Activated CD8-positive, alpha-beta memory T cell treated with anti-CD3 and anti-CD28 coated beads for 1 hour (primary cell): ENCODE results near the gene MSLN.
"Not testable (repeated sequence)": the region's sequence is repeated elsewhere in the genome, so short reads cannot be mapped to it uniquely, and the experiment has no call there.

Experiments
- DNase-seq, 2 donors: peaks; one replicate each; pipeline ENCODE4 v3.0.0-alpha.2; 2020; ENCODE audit warnings: low read depth in 1 of 2; ENCODE audit errors: extremely low read depth in 1 of 2

Gene MSLN

DNA sequence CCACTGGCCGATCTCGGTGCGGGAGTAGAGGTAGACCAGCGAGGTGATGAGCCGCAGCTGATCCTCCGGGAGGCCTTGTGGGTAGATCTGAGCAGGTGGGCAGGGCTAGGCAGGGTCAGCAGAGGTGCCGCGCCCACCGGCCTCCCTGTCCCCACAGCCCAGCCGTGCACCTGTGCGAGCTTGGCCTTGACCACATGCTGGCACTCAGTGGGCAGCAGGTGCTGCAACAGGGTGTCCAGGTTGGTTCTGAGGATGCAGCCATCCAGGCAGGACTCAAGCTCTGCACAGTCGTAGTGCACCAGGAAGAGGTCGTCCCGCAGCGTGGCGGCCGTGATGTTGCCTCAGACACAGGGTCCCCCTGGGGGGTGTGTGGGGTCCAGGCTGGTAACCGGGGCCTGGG, 12.4 kb downstream of the MSLN start:
- no peak for DNase-seq

DNA sequence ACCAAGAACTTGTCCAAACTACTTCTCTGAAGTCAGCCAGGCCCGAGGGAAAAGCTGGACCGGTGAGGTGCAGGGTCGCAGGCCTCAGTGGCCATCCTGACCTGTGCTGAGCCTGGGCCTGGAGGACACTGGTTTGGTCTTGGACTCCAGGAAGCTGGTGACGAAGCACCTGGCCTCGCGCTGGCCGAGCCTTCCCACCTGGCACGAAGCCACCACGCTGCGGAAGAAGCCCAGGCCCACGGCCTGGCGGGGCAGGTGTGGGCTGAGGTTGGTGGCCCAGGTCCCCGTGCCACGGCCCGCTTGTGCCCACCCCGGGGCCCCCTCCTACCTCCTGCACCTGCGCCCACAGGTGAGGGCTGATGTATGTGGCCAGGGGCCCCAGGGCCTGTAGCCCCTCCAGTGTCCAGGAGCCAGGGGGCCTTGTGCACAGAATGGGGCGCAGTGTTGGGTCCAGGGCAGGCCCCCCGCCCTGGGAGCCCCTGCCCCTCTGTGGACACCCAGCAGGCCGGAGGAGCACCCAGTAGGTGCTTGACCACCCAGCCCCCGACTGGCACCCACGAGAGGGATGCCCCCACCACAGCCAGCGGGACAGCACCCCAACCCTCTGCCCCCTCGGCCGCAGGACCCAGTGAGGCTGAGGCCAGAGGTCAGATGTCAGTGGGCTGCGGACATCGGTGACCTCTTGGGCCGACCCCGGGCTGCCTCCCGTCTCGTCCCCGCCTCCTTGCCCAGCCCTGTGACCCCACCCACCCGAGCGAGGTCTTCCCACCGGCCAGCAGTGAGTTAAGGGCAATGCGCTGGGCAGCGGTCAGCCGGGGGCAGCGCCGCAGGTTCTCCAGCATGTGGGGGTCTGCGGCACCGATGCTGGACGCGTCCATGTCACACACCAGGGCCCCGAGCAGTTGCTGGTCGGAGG, 13.8 kb downstream of the MSLN start:
- DNase-seq = no peak

DNA sequence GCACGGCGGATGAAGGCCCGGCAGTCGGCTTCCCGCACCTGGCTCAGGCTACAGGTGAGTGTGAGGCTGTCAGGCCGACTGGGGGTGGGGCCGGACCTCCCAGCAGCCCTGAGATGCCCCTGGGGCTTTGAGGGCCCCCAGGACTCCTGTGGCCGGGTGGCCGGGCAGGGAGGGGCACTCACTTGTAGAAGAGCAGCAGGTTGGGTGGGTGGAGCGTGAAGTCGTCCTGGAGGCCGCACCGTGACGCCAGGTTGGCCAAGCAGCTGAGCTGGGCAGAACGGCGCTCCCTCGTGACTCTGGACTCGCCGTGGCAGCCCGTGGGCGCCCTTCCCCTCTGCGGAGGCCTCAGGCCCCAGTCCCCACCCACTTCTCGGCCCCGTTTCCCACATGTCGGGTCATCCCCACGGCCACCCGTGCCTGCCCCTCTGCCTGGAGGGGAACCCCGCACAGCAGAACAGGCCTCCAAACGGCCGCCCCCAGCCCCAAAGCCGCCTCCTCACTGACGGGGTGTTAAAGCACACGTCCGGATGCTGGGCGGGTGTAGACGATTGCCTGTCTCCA, 14.8 kb downstream of the MSLN start:
- DNase-seq = no peak

DNA sequence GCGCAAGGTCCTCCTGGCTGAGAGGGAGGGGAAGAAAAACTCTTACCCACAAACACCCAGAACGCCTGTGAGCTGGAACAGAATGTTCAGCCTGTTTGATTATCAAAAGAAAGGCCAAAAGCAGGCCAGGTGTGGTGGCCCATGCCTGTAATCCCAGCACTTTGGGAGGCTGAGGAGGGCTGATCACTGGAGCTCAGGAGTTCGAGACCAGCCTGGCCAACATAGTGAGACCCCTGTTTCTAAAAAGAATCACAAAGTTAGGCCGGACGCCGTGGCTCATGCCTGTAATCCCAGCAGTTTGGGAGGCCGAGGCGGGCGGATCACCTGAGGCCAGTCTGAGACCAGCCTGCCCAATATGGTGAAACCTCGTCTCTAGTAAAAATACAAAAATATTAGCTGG, 15.8 kb downstream of the MSLN start:
- not testable (repeated sequence) for DNase-seq

DNA sequence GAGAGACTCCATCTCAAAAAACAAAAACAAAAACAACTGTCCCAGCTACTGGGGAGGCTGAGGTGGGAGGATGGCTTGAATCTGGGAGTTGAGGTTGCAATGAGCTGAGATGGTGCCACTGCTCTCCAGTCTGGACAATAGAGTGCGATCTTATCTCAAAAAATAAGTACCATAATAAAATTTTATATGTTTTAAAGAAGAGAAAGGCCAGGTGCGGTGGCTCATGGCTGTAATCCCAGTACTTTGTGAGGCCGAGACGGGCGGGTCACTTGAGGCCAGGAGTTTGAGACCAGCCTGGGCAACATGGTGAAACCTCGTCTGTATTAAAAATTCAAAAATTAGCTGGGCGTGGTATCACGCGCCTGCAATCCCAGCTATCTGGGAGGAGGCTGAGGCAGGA, 16.3 kb downstream of the MSLN start:
- no peak for DNase-seq

DNA sequence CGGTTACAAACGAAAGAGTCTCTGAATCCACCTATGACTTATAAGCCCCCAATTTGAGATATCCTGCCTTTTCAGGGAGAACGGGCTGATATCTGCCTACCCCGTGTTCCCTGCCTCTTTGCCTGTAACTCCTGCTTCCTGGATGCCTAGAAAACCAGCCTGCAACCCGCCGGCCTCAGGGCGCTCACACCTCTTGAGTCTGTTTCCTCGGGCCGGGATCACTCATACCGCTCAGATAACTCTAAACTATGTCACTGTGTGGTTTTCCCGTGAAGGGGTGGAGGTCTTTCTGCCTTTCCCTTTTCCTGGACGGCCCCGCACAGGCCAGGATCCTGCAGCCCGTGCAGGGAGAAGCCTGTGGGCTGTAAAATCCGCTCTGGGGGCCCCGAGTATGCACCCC, 17.3 kb downstream of the MSLN start:
- no peak for DNase-seq

DNA sequence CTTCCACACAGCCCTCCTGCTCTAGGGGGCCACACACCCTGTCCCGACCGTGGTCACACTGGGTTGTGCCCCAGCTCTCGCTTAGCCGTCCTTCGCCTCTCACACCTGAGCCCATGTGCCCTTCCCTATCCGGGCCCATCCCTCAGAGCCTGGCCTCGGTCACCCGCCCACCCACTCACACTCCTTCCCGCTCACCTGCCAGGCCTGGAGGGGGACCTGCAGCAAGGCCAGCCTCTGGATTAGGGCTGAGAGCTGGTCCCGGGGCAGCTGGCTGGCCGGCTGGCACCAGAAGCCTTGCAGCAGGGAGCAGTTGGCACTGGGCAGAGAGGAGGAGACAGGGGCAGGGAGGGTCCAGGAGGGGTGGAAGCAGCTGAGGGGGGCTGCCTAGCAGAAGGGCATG, 17.9 kb downstream of the MSLN start:
- DNase-seq = no peak

DNA sequence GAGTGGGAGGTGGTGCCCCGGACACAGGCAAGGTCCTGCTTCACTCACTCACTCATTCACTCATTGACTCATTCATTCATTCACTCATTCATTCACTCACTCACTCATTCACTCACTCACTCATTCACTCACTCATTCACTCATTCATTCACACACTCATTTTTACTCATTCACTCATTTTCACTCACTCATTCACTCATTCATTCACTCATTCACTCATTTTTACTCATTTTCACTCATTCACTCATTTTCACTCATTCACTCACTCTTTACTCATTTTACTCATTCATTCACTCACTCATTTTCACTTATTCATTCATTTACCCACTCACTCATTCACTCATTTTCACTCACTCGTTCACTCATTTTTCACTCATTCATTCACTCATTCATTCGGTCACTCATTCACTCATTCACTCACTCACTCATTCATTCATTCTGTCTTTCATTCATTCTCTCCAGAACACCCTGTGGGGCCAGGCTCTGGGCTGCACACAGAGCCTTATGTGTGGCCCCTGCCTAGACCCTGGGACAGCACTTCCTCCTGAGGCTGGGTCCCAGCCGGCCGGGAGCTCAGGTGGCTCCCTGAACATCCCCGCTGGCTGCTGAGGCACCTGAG, 18.5 kb downstream of the MSLN start:
- DNase-seq = no peak

DNA sequence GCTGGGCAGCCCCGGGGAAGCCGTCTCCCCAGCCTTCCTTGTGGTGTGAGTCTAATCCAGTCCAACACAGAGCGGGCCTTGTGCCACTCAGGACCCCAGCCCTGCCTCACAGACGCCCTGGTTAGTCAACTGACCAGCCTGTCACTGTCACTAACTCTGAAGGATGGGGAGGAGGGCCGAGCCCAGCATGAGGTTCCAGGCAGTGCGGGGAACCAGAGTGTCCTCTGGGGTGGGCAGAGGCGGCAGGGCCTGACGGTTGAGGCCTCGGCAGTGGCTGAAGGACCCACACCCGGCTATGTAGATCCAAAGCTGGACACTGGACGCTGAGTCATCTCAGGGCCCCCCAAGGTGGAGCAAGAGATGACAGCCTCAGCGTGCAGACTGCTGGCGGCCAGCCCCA, 19.0 kb downstream of the MSLN start:
- no peak for DNase-seq

DNA sequence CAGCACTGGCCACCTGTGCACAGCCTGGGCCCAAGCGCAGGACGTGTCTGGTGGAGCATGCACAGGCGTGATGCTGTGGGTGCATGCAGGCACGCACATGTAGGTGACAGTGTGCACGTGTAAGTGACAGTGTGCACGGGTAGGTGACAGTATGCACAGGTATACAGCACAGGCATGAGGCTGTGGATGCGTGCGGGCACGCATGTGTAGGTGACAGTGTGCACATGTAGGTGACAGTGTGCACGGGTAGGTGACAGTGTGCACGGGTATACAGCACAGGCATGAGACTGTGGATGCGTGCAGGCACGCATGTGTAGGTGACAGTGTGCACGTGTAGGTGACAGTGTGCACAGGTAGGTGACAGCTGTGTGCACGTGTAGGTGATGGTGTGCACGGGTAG, 19.8 kb downstream of the MSLN start:
- no peak for DNase-seq

DNA sequence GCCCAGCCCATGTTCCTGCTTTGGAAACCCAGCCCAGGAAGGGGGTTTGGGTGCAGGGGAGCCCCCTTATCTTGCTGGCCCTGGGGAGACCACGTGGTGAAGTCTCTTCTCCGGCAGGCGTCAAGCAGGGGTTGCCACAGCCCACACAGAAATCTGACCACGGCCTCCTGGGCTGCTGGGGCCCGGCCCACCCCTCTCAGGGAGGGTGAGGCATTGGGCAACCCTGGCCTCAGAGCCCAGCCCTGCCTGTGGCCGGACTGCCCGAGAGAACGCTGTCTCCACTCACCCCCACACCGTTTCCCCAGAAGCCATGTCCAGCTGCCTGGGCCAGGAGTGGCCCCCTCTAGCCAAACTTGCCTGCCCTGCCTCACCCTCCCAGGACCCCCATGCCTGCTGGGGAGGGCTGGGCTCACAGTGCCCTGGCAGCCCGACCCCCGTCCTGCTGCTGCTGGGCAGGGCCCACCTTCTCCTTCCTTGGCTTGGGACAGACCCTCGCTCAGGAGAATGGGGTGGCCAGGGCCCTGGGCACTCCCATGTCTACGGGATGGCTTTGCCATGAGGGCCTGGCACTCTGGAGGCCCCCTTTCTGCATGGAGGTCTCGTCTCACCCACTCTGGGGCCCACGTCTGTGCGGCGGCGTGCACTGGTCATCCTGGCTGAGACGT, 20.9 kb downstream of the MSLN start:
- DNase-seq = no peak

DNA sequence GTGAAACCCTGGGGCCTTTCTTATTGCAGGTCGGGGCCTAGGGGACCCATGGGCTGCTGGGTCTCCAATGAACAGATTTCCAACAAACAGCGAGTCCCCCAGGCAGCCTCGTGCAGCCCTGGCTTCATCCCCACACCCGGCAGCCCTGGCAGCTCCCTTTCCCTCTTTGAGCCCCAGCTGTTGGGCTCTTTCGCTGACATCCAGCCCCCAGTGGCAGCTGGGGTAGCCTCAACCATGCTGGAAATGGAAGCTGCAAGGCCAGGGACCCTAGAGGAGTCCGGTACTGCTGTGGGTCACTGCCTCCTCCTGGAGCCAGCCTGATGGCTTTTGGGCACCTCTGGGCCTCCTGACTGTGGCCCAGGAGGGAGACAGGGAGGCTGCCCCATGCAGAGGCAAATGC, 21.7 kb downstream of the MSLN start:
- DNase-seq = no peak

DNA sequence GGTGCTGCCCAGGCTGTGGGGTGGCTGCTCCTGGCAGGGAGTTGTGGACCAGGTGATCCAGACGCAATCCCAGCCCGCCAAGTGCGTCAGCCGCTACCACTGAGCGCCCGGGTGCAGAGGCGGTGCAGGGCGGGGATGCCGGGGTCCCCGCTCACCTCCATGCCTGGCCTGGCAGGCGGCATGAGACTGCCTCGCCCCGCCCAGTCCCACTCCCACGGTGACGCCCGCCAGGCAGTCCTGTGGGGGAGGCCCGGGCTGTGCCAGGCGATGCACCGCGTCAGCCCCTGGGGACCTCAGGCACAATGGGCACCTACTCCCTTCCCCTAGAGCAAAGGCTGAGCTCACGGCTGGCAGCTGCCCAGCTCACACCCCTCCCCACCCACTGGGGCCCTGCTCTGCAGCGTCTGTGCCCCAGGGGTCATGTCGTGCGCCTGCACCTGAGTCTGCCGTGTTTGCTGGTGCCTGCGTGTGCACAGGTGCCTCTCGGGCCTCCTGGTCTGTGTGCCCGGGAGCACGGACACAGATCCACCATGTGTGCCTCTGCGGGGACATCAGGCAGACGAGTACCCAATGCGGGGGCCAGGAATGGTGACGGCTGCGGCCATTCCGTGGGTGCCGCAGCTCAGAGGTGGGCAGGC, 22.4 kb downstream of the MSLN start:
- no peak for DNase-seq

DNA sequence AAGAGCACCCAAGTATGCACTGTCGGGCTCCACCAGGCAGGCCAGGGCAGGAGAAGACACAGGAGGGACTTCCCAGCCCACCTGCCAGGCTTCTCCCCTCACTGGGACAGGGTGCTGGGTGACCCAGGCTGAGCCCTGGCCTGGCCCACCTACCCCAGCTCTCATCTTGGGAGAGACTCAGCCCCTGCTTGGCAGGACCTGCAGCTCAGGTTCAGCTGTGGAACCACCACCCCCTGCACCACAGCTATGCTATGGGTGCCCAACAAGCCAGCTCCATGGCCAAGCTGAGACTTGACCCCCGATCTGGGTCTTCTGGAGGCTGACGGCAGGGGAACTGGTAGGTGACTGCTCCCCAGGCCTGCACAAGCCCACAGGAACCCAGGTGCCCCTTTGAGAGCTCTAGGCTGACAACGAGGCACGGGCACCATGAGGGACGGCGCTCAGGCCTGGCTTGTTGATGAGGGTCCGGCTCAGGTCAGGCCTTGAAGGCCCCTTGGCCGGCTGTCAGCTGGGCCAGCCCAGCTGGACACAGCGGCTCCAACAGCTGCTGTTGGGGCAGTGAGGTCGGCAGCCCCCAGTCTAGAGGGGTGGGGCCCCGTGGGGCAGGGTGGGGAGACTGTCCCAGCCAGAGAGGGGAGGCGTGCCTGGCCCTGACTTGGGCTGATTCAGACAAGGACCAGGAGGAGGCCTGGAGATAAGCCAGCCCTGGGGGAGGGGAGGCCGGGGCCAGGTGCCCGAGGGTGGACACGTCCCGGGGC, 23.0 kb downstream of the MSLN start:
- DNase-seq = no peak

DNA sequence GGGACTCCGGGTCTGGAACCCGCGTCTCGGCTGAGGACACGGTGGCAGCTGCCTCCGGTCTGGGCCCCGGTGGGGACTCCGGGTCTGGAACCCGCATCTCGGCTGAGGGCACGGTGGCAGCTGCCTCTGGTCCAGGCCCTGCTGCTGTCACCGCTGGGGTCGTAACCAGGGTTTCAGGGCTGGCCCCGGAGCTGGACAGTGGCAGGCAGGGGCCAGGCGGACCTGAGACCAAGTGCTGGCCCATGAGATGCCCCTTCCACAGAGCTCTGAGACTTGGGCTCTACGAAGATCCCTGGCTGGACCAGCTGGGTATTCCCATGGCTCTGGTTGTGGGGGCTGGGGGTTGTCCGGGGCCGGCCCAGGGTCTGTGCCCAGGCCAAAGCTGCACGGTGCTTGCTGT, 23.9 kb downstream of the MSLN start:
- DNase-seq = no peak

DNA sequence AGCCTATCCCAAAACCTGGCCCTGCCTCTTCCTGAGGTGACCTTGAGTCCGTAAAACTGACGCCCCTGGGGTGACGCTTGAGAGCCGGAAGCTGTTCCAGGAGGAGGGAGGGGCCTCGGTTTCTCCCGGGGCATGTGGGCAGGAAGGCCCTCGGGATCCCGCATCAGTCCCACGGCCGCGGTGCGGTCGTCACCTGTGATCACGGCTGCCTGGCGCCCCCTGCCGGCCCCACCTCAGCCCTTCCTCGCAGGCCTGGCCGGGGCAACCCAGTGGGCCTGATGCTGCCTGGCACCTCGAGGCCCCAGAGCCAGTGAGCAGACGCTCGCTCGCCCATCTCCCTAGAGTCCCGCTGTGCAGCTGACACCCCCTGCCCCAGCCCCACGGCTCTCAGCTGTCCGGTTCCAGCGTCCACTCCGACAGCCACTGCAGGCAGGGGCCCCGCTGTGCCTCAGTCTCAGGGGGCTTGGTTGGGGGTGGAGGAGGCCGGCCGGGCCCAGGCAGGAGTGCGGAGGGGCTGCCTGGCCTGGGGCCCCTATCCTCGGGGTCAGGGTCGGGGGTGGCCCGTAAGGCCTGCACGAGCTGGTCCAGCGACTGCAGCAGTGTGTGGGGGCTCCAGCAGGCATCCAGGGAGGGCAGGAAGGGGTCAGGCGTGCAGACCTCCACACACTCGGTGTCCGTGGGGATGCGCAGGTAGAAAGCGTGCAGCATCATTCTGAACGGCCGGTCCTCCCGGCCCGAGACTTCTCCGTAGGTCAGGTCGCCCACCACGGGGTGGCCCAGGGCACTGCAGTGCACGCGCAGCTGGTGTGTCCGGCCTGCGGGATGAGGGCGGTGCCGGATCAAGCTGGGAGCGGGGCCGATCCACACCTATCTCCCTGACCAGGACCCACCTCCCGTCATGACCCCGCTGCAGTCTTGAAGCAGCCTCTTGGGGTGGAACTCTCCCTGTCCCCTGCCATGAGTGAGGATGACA, 25.3 kb downstream of the MSLN start:
- peak; percentile 29 to 69 for DNase-seq

DNA sequence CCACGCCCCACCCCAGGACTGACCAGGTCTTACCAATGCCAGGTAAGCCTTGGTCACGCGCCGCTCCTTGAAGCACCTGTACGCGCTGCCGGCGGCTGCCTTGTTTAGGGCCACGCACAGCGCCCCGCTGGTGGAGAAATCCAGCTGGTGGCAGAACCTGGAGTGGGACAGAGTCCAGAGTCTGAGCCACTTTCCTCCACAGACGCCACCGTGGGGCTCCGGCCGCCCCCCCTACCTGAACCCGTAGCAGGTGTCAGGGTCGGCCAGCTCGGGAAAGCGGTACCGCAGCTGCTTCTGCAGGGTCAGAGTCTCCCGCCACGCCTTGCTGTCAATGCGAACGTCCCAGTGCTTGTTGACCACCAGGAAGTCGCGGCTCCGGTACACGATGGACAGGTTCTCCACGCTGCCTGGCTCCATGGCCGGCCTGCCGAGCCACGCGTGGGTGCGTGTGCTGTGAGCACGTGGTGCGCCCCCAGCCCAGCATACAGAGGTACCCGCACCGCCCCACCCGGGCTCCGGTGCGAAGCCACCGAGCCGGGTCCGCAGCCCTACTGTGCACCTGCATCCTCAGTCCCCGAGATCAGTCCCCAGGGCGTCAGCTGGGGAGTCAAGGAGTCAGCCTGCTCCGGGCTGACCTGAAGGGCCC, 26.9 kb downstream of the MSLN start:
- no peak for DNase-seq

DNA sequence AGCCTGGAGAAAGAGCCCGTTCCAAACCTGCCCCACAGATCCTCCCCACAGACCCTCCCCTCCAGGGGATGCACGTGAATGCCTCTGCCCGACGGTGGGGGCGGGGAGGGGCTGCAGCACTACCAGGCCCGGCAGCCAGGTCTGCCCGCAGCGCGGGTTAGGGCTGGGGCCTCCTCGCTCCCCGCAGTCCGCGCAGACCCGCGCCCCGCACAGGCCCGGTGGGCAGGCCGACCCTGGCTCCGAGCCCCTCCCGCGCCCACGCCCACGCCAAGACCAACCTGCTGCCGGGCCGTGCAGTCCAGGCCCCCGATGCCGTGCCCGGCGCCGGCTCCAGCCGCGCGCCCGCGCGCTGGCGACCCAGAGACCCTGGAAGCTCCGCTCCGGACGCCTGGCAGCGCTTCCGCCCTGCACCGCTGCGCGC, 27.5 kb downstream of the MSLN start, which contains the start of gene RPUSD1:
TSS of gene RPUSD1 (minus strand) at position 404 of the 421 bp plus-strand sequence. CDS start 644 bp downstream, outside the sequence.
- DNase-seq = no peak
